HG03558 (cell line): ENCODE results near the gene PPP1R15B.

ENCODE experiments used
- ATAC-seq: cut with Tn5 transposase; IDR thresholded peaks from one replicate; pipeline ENCODE4 v1.9.1; 2021; ENCODE audit warnings: moderate number of reproducible peaks; ENCODE audit not compliant: unreplicated experiment; ENCODE audit errors: extremely low read depth

PPP1R15B gene

GRCh38 chr1:204405988-204406387 is 5.6 kb downstream of the PPP1R15B start:
- ATAC-seq, result no peak

GRCh38 chr1:204404629-204405028 is 7.0 kb downstream of the PPP1R15B start:
- ATAC-seq, result no peak

- ATAC-seq, result no peak
Observed at GRCh38 chr1:204402391-204402790, 9.2 kb downstream of the PPP1R15B start.

- no peak for ATAC-seq
Observed at GRCh38 chr1:204401730-204402129, 9.9 kb downstream of the PPP1R15B start.

- ATAC-seq, result no peak
Observed at GRCh38 chr1:204400882-204401510, 10.6 kb downstream of the PPP1R15B start.

- ATAC-seq, result no peak
Observed at GRCh38 chr1:204398197-204399125, 13.2 kb downstream of the PPP1R15B start.

- ATAC-seq, result no peak
Observed at GRCh38 chr1:204396015-204396583, 15.5 kb downstream of the PPP1R15B start.

- ATAC-seq, result no peak
Observed at GRCh38 chr1:204391629-204392028, 20.0 kb downstream of the PPP1R15B start.

- no peak for ATAC-seq
Observed at GRCh38 chr1:204390751-204391466, 20.7 kb downstream of the PPP1R15B start.

GRCh38 chr1:204385727-204386126 is 25.9 kb downstream of the PPP1R15B start:
- ATAC-seq, result no peak

GRCh38 chr1:204384636-204385352 is 26.8 kb downstream of the PPP1R15B start:
- no peak for ATAC-seq

GRCh38 chr1:204383163-204383904 is 28.3 kb downstream of the PPP1R15B start:
- no peak for ATAC-seq

GRCh38 chr1:204382714-204383083 is 28.9 kb downstream of the PPP1R15B start:
- ATAC-seq, result no peak

- ATAC-seq, result no peak
Observed at GRCh38 chr1:204380293-204380831, 31.3 kb downstream of the PPP1R15B start.

- no peak for ATAC-seq
Observed at GRCh38 chr1:204377800-204378668, 33.6 kb downstream of the PPP1R15B start.

- ATAC-seq, result no peak
Observed at GRCh38 chr1:204376919-204377799, 34.5 kb downstream of the PPP1R15B start.

- no peak for ATAC-seq
Observed at GRCh38 chr1:204376465-204376864, 35.2 kb downstream of the PPP1R15B start.
